HG02610 (cell line): Measurements from ENCODE around the gene ADARB2.
"Not testable (repeated sequence)": the region's sequence is repeated elsewhere in the genome, so short reads cannot be mapped to it uniquely, and the experiment has no call there.

ENCODE experiments used
- ATAC-seq: cut with Tn5 transposase; IDR thresholded peaks from one replicate; pipeline ENCODE4 v1.9.1; 2021; ENCODE audit warnings: mild to moderate bottlenecking, moderate library complexity; ENCODE audit not compliant: unreplicated experiment

ADARB2 gene

DNA sequence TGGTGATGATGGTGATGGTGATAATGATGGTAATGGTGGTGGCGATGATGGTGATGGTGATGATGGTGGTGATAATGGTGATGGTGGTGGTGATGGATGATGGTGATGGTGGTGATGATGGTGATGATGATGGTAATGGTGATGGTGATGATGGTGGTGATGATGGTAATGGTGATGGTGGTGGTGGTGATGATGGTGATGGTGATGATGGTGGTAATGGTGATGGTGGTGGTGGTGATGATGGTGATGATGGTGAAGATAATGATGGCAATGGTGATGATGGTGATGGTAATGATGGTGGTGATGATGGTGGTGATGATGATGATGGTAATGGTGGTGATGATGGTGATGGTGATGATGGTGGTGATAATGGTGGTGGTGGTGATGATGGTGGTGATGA is 517.5 kb downstream of the ADARB2 start:
- not testable (repeated sequence) for ATAC-seq

DNA sequence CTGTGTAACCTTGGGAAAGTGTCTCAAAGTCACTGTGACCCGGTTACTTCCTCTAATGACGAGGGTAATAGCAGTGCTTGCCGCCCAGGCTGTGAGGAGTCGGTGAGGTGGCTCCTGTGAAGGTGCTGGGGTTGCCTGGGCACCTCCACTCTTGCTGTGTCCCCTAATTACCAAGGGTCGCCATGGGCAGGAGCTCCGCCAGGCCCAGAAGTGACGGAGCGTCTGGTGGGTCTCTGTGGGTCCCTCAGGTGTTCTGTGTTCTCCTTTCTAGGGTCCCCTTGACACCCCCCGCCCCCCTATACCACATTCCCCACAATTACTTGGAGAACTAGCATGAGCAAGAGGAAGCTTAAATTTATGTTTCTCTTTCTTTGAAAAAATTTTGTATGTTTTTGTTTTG is 519.7 kb downstream of the ADARB2 start:
- ATAC-seq: no peak

DNA sequence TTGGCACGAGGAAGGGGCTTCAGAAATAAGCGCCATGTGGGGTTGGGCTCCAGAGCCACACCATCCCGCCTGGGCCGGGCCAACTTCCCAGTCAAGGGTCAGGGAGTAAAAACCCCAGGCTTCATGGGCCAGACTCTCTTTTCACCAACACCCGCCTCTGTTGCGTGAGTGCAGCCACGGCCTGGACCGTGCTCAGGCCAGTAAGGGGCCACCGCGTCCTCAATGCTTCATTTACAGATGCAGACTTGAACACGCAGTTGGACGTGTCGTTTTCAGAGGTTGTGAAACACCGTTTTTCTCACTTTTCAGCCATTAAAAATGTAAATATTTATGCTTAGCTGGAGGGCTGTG is 520.1 kb downstream of the ADARB2 start:
- no peak for ATAC-seq

DNA sequence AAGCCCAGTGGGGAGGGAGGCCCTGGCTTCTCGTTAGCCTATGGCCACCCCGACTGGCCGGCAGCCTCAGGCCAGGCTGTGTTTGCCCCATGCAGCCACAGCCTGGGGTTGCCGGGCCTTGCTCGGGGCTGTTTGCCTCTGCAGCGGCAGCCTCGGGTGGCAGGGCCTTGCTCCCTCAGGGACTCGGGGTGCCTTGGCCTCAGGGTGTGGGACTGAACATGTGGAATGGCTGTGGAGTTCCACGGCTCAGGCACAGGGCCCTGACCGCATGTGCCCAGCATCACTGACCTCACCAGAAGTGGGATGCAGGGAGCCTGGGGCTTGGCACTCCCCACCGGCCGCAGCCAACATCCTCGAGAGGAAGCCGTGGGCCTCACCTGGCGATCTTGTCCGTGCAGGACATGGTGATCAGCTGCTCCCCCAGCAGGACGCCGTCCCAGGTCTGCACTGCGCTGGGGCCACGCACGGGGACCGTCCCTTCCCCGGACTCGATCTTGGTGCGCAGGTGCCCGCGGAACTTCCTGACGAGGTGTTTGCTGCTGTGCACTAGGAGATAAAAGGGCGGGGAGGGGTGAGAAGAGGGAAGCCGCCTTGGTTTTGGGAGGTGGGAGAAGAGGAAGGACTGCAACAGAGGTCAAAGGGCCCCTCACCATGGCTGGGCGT is 520.6 kb downstream of the ADARB2 start:
- no peak for ATAC-seq

DNA sequence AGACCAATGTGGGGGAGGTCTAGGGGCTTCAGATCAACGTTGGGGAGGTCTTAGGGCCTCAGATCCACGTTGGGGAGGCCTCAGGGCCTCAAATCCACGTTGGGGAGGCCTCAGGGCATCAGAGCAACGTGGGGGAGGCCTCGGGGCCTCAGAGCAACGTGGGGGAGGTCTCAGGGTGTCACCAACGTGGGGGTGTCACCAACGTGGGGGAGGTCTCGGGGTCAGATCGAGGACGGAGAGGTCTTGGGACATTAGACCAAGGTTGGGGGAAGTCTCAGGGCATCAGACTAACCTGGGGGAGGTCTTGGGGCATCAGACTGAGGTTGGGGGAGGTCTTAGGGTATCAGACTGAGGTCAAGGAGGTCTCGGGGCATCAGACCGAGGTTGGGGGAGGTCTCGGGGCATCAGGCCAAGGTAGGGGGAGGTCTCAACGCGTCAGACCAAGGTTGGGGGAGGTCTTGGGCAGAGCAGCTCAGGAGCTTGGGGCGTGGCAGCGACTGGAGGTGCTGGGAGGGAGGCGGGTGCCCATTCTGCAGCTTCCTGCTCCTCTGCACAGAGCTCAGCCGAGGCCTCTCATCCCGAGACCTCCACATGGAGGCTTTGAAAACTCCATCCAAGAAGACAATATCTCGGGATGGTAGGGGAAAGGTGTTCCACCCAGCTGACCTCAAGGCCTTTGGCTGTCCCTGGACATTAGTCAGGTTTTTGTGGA is 521.3 kb downstream of the ADARB2 start:
- ATAC-seq: no peak

DNA sequence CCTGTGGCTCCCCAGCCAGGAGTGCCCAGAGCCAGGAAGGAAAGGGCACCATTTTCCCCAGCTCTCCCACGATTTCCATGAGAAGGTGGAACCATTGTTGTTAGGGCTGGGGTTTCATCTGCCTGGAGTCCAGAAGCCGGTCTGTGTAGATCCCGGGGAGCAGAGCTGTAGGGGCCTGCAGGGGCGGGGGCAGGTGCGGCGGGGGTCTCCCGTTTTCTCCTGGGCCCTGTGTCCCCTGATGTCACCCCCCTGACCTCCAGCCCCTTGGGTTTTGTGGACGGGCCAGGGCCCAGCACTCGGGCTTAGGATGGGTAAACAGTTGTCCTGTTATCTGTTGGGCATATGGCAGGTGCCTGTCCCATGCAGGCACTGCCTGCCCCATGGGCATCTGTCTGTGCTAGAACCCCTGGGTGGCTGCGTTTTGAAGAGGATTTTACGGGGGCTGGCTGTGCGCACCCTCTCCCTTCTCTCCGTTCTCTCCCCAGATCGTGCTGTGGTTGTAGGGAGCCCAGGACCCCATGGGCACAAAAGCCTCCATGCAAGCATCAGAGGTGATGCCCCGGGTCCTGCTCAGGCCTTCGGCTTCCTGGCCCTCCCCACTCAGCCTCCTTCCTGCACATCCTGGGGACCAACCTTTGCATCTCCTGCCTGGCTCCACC is 522.3 kb downstream of the ADARB2 start:
- no peak for ATAC-seq

DNA sequence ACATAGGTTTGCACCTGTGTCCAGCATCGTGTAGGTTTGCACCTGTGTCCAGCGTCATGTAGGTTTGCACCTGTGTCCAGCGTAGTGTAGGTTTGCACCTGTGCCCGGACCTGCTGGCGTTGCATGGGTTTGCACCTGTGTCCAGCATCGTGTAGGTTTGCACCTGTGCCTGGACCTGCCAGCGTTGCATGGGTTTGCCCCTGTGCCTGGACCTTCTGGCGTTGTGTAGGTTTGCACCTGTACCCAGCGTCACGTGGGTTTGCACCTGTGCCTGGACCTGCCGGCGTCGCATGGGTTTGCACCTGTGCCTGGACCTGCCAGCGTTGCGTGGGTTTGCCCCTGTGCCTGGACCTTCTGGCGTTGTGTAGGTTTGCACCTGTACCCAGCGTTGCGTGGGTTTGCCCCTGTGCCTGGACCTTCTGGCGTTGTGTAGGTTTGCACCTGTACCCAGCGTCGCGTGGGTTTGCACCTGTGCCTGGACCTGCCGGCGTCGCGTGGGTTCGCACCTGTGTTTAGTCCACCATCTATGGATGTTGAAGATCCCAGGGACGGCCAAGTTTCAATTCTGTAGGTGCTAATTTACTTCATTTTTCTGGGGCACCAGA is 523.2 kb downstream of the ADARB2 start:
- ATAC-seq: no peak

DNA sequence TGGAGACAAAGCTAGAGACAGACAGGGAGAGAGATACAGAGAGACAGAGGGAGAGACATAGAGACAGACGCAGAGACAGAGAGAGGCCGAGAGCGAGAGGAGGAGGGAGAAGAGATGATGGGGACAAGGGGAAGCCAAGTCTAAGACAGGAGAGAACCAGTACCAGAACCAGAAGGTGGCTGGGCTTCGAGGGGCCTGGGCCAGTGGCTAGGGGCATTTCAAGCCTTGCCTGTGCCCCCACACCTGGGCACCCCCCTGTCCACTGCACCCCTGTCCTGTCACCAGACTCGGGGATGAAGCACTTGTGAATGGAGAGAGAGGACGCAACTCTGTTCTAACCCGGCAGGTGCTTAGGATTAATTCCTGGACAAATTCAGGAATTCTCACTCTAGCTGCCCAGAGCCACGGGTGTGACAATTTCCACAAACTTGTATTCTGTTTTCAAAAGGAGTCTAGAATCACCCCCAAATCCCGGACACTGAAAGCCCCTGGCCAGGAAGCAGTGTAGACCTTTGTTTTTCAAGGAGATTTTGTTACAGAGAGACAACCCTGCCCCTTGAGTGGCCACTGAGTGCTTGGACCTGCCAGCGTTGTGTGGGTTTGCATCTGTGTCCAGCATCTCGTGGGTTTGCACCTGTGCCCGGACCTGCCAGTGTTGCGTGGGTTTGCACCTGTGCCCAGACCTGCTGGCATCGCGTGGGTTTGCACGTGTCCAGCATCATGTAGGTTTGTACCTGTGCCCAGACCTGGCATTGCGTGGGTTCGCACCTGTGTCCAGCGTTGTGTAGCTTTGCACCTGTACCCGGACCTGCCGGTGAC is 523.9 kb downstream of the ADARB2 start:
- no peak for ATAC-seq

DNA sequence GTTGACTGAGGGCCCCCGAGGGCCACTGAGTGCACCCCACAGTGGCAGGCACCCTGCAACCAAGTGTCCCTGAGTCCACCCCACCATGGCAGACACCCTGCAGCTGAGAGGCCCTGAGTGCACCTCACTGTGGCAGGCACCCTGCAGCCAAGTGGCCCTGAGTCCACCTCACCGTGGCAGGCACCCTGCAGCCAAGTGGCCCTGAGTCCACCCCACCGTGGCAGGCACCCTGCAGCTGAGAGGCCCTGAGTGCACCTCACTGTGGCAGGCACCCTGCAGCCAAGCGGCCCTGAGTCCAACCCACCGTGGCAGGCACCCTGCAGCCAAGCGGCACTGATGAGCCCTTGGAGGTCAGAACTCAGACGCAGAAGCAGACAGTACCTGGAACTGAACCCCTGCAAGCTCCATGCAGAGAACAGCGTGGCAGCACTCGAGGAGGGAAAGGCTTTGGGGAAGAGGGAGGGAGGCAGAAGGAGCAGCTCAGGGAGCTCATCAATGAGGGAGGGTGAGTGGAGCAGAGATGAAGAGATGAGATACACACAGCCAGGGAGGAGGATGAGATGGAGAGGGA is 524.7 kb downstream of the ADARB2 start:
- no peak for ATAC-seq

DNA sequence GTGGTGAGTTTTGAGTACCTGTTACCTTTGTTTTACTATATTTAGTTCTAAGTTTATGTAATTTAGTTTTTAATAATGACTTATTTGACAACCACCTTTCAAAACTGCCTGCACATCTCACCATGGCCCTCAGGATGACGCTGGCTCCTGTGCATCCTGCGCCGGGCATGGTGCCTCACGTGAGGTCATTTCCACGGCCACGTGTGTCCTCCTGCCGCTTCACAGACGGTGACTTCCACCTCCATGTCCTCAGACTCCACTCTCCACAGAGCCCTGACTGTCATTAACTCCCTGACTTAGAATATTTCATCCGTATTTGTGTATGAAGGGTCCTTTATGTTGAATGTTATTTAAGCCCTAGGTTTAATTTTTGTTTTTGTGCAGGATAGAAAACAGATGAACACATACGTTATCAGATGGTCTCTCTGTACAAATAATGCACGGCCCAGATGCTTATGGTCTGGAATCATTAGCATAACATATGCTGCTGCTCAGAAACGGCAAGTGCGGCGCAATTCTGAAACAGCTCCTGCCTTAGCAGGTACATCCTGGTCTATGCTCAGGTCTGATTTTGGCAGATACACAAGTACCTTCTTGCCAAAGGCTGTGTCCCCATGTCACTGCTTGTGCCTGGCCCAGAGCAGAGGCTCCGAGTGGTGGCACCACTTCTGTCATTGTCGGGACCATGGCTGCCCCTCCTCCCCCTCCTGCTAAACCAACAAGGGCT is 525.3 kb downstream of the ADARB2 start:
- ATAC-seq: no peak

DNA sequence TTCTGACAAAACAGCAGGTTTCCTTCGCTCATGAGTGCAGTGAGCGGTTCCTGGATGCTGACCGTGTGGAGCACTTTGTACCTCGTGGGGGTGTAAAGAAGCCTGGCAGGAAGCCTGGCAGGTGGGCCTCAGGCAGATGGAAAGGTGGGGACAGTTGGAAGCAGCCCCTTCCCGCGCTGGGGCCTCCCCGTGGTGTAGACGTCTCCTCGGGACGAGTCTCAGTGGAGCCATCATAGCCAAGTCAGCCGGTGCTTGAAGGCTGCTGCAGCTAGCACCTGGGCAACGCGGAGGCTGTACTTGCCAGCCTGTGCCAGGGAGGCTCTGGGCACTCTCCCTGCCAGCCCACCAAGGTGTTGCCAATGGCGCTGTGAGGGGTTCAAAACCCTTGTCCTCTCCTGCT is 526.7 kb downstream of the ADARB2 start:
- no peak for ATAC-seq

DNA sequence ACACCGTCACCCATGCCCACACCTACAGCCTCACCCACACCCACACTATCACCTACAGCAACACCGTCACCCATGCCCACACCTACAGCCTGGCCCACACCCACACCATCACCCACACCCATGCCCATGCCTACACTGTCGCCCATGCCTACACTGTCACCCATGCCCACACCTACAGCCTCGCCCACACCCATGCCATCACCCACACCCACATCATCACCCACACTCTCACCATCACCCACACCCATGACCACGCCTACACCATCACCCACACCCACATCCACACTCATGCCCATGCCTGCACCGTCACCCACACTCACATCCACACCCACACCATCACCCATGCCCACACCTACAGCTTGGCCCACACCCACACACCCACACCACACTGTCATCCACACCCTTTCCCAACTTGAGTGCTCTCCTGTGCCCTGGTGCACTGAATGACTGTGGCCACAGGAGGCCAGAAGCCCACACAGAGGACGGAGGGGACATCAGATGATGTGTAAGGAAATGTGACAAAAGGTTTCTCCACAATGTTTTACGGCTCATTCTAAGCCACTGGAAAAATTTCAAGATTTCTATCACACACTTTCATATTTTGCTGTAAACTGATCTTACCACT is 527.9 kb downstream of the ADARB2 start:
- ATAC-seq: no peak

DNA sequence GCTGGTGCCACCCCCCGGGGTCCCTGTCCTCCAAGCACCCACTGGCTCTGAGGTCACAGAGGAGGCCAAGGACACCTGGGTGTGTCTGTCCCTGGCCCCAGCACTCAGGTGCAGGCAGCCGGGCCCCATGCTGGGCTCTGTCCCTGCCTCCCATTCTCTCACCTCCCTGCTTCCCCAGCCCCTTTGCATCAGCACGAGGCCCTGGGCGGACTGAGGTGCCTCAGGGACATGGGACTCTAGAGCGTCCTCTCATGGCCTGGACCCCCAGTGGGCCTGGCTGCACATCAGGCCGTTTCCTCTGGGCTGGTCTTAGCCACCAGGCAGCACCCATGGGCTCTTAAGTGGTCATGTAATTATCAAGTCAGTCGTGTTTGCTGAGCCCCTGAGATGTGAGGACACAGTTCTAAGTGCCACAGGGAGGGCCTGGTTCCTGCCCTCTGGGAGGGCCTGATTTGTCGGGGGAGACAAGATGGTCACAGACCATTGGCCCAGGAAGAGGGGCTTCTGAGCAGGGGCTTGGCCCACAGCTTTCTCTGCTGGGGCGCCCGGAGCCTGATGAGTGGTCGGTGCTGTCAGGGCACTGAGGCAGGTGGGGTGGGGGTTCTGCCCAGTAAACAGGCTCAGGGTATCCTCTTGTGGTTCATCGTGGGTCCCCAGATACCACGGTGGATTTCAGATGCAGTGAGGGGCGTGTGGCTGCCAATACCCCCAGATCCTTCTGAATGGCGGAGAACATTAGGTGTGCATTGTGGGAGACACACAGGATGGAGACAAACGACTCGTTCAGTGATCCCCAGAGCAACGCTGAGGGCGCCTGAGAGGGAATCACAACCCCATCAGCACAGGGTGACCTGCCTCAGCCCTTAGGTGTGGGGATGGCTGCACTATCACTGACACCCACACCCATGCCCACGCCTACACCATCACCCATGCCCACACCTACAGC is 528.7 kb downstream of the ADARB2 start:
- no peak for ATAC-seq

DNA sequence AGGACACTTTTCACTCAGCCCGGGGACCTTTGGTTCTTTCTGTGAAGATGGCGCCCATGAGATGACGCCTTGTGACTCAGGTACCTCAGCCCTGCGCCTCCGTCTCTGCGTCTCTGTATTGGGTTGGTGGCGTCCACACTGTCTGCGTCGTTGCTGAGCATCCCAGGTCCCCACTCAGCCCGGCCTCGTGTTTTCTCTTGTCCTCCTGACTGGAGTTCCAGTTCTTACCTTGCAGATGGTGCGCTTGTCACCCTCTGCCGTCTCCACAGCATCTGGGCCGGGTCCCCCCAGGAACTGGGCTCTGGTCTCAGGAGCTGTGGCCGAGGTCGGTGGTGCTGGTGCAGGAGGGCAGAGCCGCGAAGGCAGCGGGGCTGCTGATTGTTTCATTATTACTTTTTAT is 530.7 kb downstream of the ADARB2 start:
- no peak for ATAC-seq

DNA sequence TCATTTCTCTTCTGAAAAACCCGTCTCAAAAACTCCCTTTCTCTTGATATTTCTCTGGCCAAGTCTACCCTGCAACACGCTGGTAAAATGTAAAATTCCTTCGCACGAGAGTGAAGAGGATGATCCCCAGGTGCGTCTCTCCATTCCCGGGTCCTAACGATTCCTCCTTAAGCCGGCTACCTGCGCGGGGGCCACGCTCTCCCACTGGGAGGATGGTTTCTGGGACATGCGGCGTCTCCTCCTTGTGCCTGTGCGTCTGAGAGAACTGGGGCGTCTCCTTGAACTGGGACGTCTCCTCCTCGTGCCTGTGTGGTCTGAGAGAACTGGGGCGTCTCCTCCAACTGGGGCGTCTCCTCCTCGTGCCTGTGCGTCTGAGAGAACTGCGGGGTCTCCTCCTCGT is 531.2 kb downstream of the ADARB2 start:
- no peak for ATAC-seq

DNA sequence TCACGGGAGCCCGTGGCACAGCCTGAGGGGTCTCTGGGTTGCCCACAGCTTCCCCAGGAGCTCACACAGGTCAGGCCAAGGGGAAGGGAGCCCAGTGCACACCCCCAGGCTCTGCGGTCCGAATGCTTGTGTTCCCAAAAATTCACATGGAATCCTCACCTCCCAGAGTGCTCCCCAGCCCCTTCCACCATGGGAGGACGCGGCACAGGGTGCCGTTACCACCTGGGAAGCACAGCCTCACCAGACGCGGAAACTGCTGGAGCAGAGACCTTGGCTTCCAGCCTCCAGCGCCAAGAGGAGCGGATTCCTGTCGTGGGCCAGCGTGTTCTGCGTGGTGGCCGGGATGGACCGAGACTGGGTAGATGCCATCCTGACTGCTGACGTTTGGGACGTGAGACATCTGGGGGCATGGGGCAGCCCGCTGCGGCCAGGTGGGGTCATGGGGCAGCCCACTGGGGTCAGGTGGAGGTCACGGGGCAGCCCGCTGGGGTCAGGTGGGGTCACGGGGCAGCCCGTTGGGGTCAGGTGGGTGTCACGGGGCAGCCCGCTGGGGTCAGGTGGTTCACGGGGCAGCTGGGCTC is 531.8 kb downstream of the ADARB2 start:
- no peak for ATAC-seq

DNA sequence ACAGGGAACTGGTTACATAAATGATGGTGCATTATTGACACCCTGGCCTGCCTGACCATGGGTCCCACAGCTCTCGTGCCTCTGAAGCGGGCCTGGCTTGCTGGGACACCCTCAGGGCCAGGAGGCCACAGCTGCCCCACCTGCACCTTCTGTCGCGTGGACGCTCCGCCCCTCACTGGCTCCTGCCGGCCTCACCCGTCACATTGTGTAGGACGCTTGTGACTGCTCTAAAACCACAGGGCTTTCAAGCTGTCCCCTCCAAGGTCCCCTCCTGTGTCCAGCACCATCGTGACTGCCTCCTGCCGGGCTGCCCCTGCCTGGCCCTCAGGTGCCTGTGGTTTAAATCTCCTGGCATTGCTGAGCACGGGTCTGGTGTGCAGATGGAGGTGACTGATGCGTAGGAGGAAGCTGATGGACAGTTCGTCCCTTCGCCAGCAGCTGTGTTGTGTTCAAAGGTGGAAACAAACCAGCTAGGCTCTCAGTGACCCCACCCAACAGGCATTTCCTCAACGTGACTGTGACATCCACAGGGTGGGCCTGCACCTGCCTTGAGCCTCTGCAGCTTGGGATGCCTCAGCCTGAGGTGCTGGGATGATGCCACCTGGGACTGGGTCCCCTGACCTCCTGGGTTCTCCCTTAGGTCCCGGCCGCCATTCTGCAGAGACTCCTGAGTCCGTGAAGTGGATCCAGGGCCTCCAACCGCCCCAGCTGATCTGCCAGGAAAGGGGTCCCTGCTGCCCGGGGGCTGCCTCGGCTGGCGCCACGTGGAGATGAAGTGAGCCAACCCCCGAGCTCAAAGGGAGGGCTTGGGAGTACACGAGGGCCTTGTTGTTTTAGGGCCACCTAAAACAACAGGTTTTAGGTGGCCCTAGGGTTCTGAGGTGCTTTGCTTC is 532.6 kb downstream of the ADARB2 start:
- ATAC-seq: no peak
